ENCODE measurements around the gene CSNK1G3.

- TF ChIP-seq EZH2 (IDR thresholded peaks at IDR 0.05; ENCODE audit: insufficient read depth, poor library complexity, severe bottlenecking): no peak
- no peak for TF ChIP-seq EZH2phosphoT487 (IDR thresholded peaks at IDR 0.05; ENCODE audit: insufficient read depth, low read depth)
These were observed 16.1 kb downstream of the CSNK1G3 start for GRCh38 chr5:123528065-123528464.

Data from GM23248 (cell line).